K562 (cell line): ENCODE data around the gene GPR3. TPM values are rescaled to one million over a fixed set of nuclear protein-coding genes. Genes with fewer than 3 reads are reported as not detected.

Experiments
- ATAC-seq: fragments of 200-7000 bp; cut with Tn5 transposase; 3 replicates; pipeline ENCODE4 v1.9.1; 2020; ENCODE audit warnings: moderate library complexity
- BruUV-seq: library from RNA; stranded (reverse); fragments of 400-500 nt; replicated peaks from 2 replicates; lab custom pipeline; 2021; lab: Mats Ljungman, UMichigan
- CTCF ChIA-PET: fragments of 300-600 bp; formaldehyde crosslinking; extraction: SDS; loops from one replicate; lab custom pipeline; 2021; ENCODE audit warnings: low intra/inter-chr PET ratio; lab: Yijun Ruan, JAX
- POLR2A ChIA-PET: fragments of 300-600, 350-650 bp; sonication (Branson Sonifier 250); formaldehyde crosslinking; extraction: SDS; loops from one replicate; lab custom pipeline; 2021; ENCODE audit warnings: antibody characterized with exemption, inconsistent platforms; lab: Yijun Ruan, JAX
- DNase-seq, 4 experiments: peaks; one replicate each; pipeline versions ENCODE4 v3.0.0 to v3.0.0-alpha.2; 2011 to 2018; ENCODE audit warnings: low spot score in 3 of 4, mixed read lengths in 3 of 4; ENCODE audit errors: extremely low read depth in 1 of 4
- FAIRE-seq: peaks from 2 replicates; lab custom pipeline; 2011; peaks lifted over from hg19 to GRCh38; lab: Jason Lieb, UNC
- H2AFZ ChIP-seq: 2 replicates; pipeline ENCODE4 v1.6.0; 2011; ENCODE audit warnings: low read depth, low read length, control low read depth, inconsistent platforms
- H3K27ac ChIP-seq: fragments of 200-600 bp; 3 replicates; pipeline ENCODE4 v1.8.0; 2011; ENCODE audit warnings: low read depth, mild to moderate bottlenecking, control low read depth, inconsistent platforms, low read length, moderate library complexity, mixed read lengths; ENCODE audit errors: extremely low read depth
- H3K27me3 ChIP-seq, 2 experiments: fragments of 300-600 bp in 1 of 2; 2 replicates in 1 of 2; 3 replicates in 1 of 2; pipeline versions ENCODE4 v1.6.0 to v1.8.0; 2011; ENCODE audit warnings: inconsistent platforms in 2 of 2, low read length in 2 of 2, mild to moderate bottlenecking in 1 of 2, mixed read lengths in 1 of 2, moderate library complexity in 1 of 2; ENCODE audit not compliant: control insufficient read depth in 2 of 2, insufficient read depth in 2 of 2
- H3K36me3 ChIP-seq: fragments of 300-600 bp; 3 replicates; pipeline ENCODE4 v1.8.0; 2011; ENCODE audit warnings: mild to moderate bottlenecking, low read length, inconsistent platforms; ENCODE audit not compliant: control insufficient read depth, insufficient read depth
- H3K4me1 ChIP-seq, 2 experiments: fragments of 200-600 bp in 1 of 2; replicated peaks in 1 of 2; 2 replicates in 1 of 2; 3 replicates in 1 of 2; pipeline versions ENCODE4 v1.5.1 to v1.8.0; 2011; ENCODE audit warnings: inconsistent platforms in 2 of 2, low read length in 2 of 2, mild to moderate bottlenecking in 1 of 2, mixed read lengths in 1 of 2, moderate library complexity in 1 of 2; ENCODE audit not compliant: control insufficient read depth in 2 of 2, insufficient read depth in 2 of 2
- H3K4me2 ChIP-seq: 2 replicates; pipeline ENCODE4 v1.6.1; 2011; ENCODE audit warnings: low read length, control low read depth, inconsistent platforms, mixed read lengths; ENCODE audit not compliant: insufficient read depth
- H3K4me3 ChIP-seq: fragments of 200-600 bp; sonication (generic), shearing (Covaris generic); 2 replicates; pipeline ENCODE4 v1.5.1; 2016; ENCODE audit warnings: control low read depth, inconsistent platforms
- H3K79me2 ChIP-seq: fragments of 200-600 bp; 3 replicates; pipeline ENCODE4 v1.8.0; 2011; ENCODE audit warnings: low read length, inconsistent platforms; ENCODE audit not compliant: control insufficient read depth, insufficient read depth
- H3K9ac ChIP-seq, 2 experiments: 2 replicates each; pipeline versions ENCODE4 v1.6.0 to v1.6.1; 2011; ENCODE audit warnings: low read depth in 2 of 2, low read length in 2 of 2, control low read depth in 1 of 2, inconsistent platforms in 1 of 2, mild to moderate bottlenecking in 1 of 2, mixed read lengths in 1 of 2; ENCODE audit not compliant: insufficient read depth in 1 of 2
- H3K9me1 ChIP-seq: one replicate; pipeline ENCODE4 v1.6.0; 2011; ENCODE audit warnings: inconsistent platforms, mild to moderate bottlenecking, low read length, moderate library complexity; ENCODE audit not compliant: control insufficient read depth, insufficient read depth
- H3K9me3 ChIP-seq: replicated peaks from 2 replicates; pipeline ENCODE4 v1.5.1; 2011; ENCODE audit warnings: low read depth, low read length, inconsistent platforms; ENCODE audit not compliant: control insufficient read depth, insufficient read depth
- H4K20me1 ChIP-seq: replicated peaks from 2 replicates; pipeline ENCODE4 v1.6.1; 2011; ENCODE audit warnings: low read length, inconsistent platforms, mixed read lengths; ENCODE audit not compliant: control insufficient read depth, insufficient read depth
- BRCA1 ChIP-seq, 2 experiments: fragments of 450-650 bp in 1 of 2; sonication (generic) in 1 of 2; formaldehyde crosslinking in 1 of 2; IDR thresholded peaks; 2 replicates each; pipeline versions ENCODE4 v1.5.0 to v1.6.1; 2017 to 2020; ENCODE audit warnings: mild to moderate bottlenecking in 1 of 2, missing genetic modification reagents in 1 of 2
- CTCFL ChIP-seq: IDR thresholded peaks from 2 replicates; pipeline ENCODE4 v1.6.1; 2011; ENCODE audit warnings: borderline replicate concordance, low read depth, mild to moderate bottlenecking, moderate library complexity, low read length; ENCODE audit not compliant: insufficient read depth, poor library complexity, severe bottlenecking
- DMBX1 ChIP-seq: fragments of 250-450 bp; sonication (Bioruptor Pico); IDR thresholded peaks from 2 replicates; pipeline ENCODE4 v1.8.0; 2022; ENCODE audit warnings: inconsistent platforms, mild to moderate bottlenecking, moderate library complexity, borderline replicate concordance
- GATAD2B ChIP-seq: fragments of 450-650 bp; IDR thresholded peaks from 2 replicates; pipeline ENCODE4 v1.6.1; 2017; ENCODE audit warnings: mild to moderate bottlenecking, borderline replicate concordance
- KAT2B ChIP-seq: IDR thresholded peaks from one replicate; pipeline ENCODE4 v1.6.1; 2012; ENCODE audit warnings: low read depth, mild to moderate bottlenecking, control low read depth, inconsistent platforms, low read length, moderate library complexity
- PTRF ChIP-seq: fragments of 450-650 bp; IDR thresholded peaks from 2 replicates; pipeline ENCODE4 v1.6.1; 2016; ENCODE audit warnings: mild to moderate bottlenecking, missing genetic modification characterization, missing compliant biosample characterization
- ZFP91 ChIP-seq: sonication (generic); formaldehyde crosslinking; IDR thresholded peaks from 2 replicates; pipeline ENCODE4 v1.8.0; 2022; ENCODE audit warnings: mild to moderate bottlenecking, missing genetic modification reagents
- ZNF584 ChIP-seq: fragments of 200-800 bp; sonication (Bioruptor generic); IDR thresholded peaks from 2 replicates; pipeline ENCODE4 v1.6.1; 2016; ENCODE audit warnings: low read depth, mild to moderate bottlenecking, missing genetic modification characterization, missing compliant biosample characterization
- WGBS: fragments of 100-300 bp; shearing (Covaris generic); methylation state at CpG from one replicate; pipeline ENCODE4 v1.1.6; 2016; ENCODE audit warnings: low coverage, mixed read lengths; ENCODE audit not compliant: insufficient coverage; ENCODE audit errors: missing lambda C conversion rate; 5-methylcytosine and 5-hydroxymethylcytosine counted together
- in situ Hi-C: fragments of 300-500 bp; cut with MboI; formaldehyde crosslinking; loops from 4 replicates; pipeline ENCODE4 v1.15.0; 2018; ENCODE audit warnings: inconsistent platforms, mixed read lengths
- intact Hi-C: fragments of 100-400 bp; cut with micrococcal nuclease; formaldehyde crosslinking; loops from 2 replicates; pipeline ENCODE4 v1.14.2; 2022
- polyA plus RNA-seq, 8 experiments: library from polyadenylated mRNA; depleted of rRNA in 4 of 8; stranded (reverse) in 5 of 8; unstranded in 3 of 8; fragments of >200 nt; fragmentation: Nextera tagmentation in 2 of 8; fragmentation: Illumina TruSeq in 1 of 8; extraction: Ambion mirVana in 2 of 8; extraction: Trizol in 1 of 8; gene quantifications; 2 replicates each; pipeline versions ENCODE4 v1.2.1 to v1.2.3, GENCODE V29; 2011 to 2014; ENCODE audit warnings: inconsistent platforms in 1 of 8, missing spikeins in 1 of 8
- total RNA-seq, 7 experiments: library from RNA; depleted of rRNA in 6 of 7; stranded (reverse); fragments of >200 nt in 6 of 7; fragmentation: Illumina TruSeq in 2 of 7; extraction: Trizol in 2 of 7; gene quantifications; 2 replicates each; pipeline versions ENCODE4 v1.2.1 to v1.2.3, GENCODE V29; 2011 to 2021; ENCODE audit warnings: low replicate concordance in 1 of 7

GPR3 gene
- total and polyA plus RNA-seq, 9 of the 15 experiments (the other 6 are each of a cell fraction or from before 2014, with no cell fraction given), result 0.24 to 11.5 (median 3.7) TPM

- peak; percentile 33 for TF ChIP-seq CTCFL
- TF ChIP-seq GATAD2B, result no peak
- no peak for TF ChIP-seq DMBX1
- TF ChIP-seq PTRF, result no peak
Observed at GRCh38 chr1:27416387-27417111, 24.1 kb downstream of the GPR3 start (continued).

- Histone ChIP-seq H3K79me2 (peaks cover 22% of the 10 kb centered on the region), H3K27me3 (no peaks in the 10 kb centered on the region), H3K9ac (no peak overlapping the region), H3K9me1 (peaks cover 3% of the 10 kb centered on the region), H3K4me1 (no peaks in the 10 kb centered on the region; a peak in 1 of 5 replicates), H2AFZ (no peak overlapping the region), H3K36me3 (peaks cover 79% of the 10 kb centered on the region), H3K4me2 (no peak overlapping the region), H3K27ac (peak overlapping the region; percentile 25; the same call in 1 of the 3 replicates), H4K20me1 (no peaks in the 10 kb centered on the region), H3K4me3 (no peak overlapping the region), H3K9me3 (no peaks in the 10 kb centered on the region)
- intact Hi-C loops (loop anchor here (5.0 kb wide), 2 partner anchors 75 to 190 kb away; partner anchors contain the start of gene WASF2), in situ Hi-C loops (no loop called here)
- DNase-seq, result no peak
- no peak for FAIRE-seq
- 90% methylated on average over 3 of the region's 3 CpGs for WGBS
- ATAC-seq, result no peak
- ChIA-PET POLR2A (interaction anchor here (1.2 kb wide), 1 partner anchor 15 kb away, joined by 3 read pairs; no protein-coding TSS in a partner anchor), CTCF (interaction anchor here (2.4 kb wide), 1 partner anchor 188 kb away, joined by 21 read pairs; no protein-coding TSS in a partner anchor)
- no TSS peak for BruUV-seq
- TF ChIP-seq ZNF584 (CRISPR knock-in tag) (no peak), BRCA1 (IDR thresholded peaks at IDR 0.05) (no peak), BRCA1 (CRISPR knock-in tag; IDR thresholded peaks at IDR 0.05) (no peak), KAT2B (no peak), ZFP91 (no peak)
Observed at GRCh38 chr1:27417713-27418112, 25.3 kb downstream of the GPR3 start.
